Measurements from ENCODE around the gene VWA5B2.

- TF ChIP-seq CTCF (conservative IDR thresholded peaks at IDR 0.05; ENCODE audit: low read depth, low read length) (no peak), EZH2 (IDR thresholded peaks at IDR 0.05; ENCODE audit: low read length, unreplicated experiment) (no peak), EZH2phosphoT487 (IDR thresholded peaks at IDR 0.05; ENCODE audit: borderline replicate concordance, low read length) (no peak)
These were observed 2.3 kb downstream of the VWA5B2 start for GRCh38 chr3:184231671-184232070.

Data from PC-3 (cell line).